ENCODE data around the gene METAP2.

DNA sequence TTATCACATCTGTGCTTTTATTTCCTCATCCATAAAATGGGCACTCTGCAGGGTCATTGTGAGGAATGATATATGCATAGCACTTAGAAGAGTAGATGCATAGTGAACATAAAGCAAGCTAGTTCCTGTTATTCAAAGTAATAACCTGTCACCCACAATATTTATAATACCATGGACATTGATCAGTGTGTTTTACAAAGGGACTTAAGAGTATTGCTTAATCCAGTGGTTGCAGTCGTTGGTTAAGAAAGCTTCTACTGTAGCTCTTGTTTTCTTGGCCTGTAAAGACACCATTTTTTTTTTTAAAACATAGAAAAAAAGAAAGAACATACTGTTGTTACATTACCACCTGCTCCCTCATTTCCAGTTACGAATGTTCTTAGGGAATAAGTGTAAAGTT is 13.1 kb downstream of the METAP2 start:
- TF ChIP-seq, protein P1, sequence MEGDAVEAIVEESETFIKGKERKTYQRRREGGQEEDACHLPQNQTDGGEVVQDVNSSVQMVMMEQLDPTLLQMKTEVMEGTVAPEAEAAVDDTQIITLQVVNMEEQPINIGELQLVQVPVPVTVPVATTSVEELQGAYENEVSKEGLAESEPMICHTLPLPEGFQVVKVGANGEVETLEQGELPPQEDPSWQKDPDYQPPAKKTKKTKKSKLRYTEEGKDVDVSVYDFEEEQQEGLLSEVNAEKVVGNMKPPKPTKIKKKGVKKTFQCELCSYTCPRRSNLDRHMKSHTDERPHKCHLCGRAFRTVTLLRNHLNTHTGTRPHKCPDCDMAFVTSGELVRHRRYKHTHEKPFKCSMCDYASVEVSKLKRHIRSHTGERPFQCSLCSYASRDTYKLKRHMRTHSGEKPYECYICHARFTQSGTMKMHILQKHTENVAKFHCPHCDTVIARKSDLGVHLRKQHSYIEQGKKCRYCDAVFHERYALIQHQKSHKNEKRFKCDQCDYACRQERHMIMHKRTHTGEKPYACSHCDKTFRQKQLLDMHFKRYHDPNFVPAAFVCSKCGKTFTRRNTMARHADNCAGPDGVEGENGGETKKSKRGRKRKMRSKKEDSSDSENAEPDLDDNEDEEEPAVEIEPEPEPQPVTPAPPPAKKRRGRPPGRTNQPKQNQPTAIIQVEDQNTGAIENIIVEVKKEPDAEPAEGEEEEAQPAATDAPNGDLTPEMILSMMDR (optimal IDR thresholded peaks at IDR 0.05 in 1 of 3, IDR thresholded peaks at IDR 0.05 in 1 of 3, conservative IDR thresholded peaks at IDR 0.05 in 1 of 3; ENCODE audit: extremely low read depth in 1 of 3, insufficient read depth in 2 of 3, low read length in 3 of 3) = no peak
- no peak for TF ChIP-seq EZH2 (IDR thresholded peaks at IDR 0.05; ENCODE audit: low read length)
